PC-9 (cell line): ENCODE results near the gene FAM241B. TPM values are rescaled to one million over a fixed set of nuclear protein-coding genes. Genes with fewer than 3 reads are reported as not detected.

Source experiments
- BruUV-seq: library from RNA; stranded (reverse); fragments of 400-500 nt; replicated peaks from 2 replicates; lab custom pipeline; 2021; lab: Mats Ljungman, UMichigan
- CTCF ChIA-PET: fragments of 300-600 bp; sonication (Branson Sonifier 250); formaldehyde crosslinking; loops from one replicate; lab custom pipeline; 2022; ENCODE audit warnings: antibody characterized with exemption; lab: Charles Lee
- POLR2A ChIA-PET: fragments of 300-600 bp; sonication (Branson Sonifier 250); formaldehyde crosslinking; loops from one replicate; lab custom pipeline; 2022; ENCODE audit warnings: antibody characterized with exemption; ENCODE audit not compliant: unreplicated experiment; lab: Charles Lee
- DNase-seq, 2 experiments: peaks; one replicate each; pipeline versions ENCODE4 v3.0.0 to v3.0.0-alpha.2; 2015 to 2022; ENCODE audit warnings: mixed read lengths in 1 of 2
- H2AFZ ChIP-seq: fragments of 200-600 bp; sonication (generic); 2 replicates; pipeline ENCODE4 v1.8.1; 2017; ENCODE audit warnings: antibody characterized with exemption
- H3F3A ChIP-seq: fragments of 200-600 bp; sonication (generic); 2 replicates; pipeline ENCODE4 v1.8.1; 2017; ENCODE audit warnings: antibody characterized with exemption, mild to moderate bottlenecking, low read depth; ENCODE audit not compliant: insufficient read depth
- H3K27ac ChIP-seq: fragments of 200-600 bp; sonication (generic); 2 replicates; pipeline ENCODE4 v1.6.1; 2016; ENCODE audit warnings: mixed run types
- H3K27me3 ChIP-seq: fragments of 200-600 bp; sonication (generic); 2 replicates; pipeline ENCODE4 v1.6.1; 2016; ENCODE audit warnings: low read depth, mixed run types; ENCODE audit not compliant: insufficient read depth
- H3K36me3 ChIP-seq: fragments of 200-600 bp; sonication (generic); 2 replicates; pipeline ENCODE4 v1.6.1; 2016; ENCODE audit warnings: low read depth, mixed run types
- H3K4me1 ChIP-seq: fragments of 200-600 bp; sonication (generic); replicated peaks from 2 replicates; pipeline ENCODE4 v1.6.1; 2016; ENCODE audit warnings: mixed run types; ENCODE audit not compliant: insufficient read depth
- H3K4me2 ChIP-seq: fragments of 200-600 bp; sonication (generic); 2 replicates; pipeline ENCODE4 v1.6.1; 2017; ENCODE audit warnings: mixed run types
- H3K4me3 ChIP-seq: fragments of 200-600 bp; sonication (generic); 2 replicates; pipeline ENCODE4 v1.6.1; 2016; ENCODE audit warnings: mixed run types
- H3K79me2 ChIP-seq: fragments of 200-600 bp; sonication (generic); 2 replicates; pipeline ENCODE4 v1.6.1; 2017; ENCODE audit warnings: low read depth, mixed run types
- H3K9me2 ChIP-seq: fragments of 200-600 bp; sonication (generic); 2 replicates; pipeline ENCODE4 v1.8.1; 2017; ENCODE audit warnings: mild to moderate bottlenecking; ENCODE audit not compliant: insufficient read depth
- H3K9me3 ChIP-seq: fragments of 200-600 bp; sonication (generic); 2 replicates; pipeline ENCODE4 v1.8.1; 2016; ENCODE audit warnings: low read depth; ENCODE audit not compliant: insufficient read depth
- H4K20me1 ChIP-seq: fragments of 200-600 bp; sonication (generic); 2 replicates; pipeline ENCODE4 v1.8.1; 2017; ENCODE audit not compliant: insufficient read depth
- CTCF ChIP-seq: fragments of 200-600 bp; sonication (generic); conservative IDR thresholded peaks from 2 replicates; pipeline ENCODE4 v1.6.1; 2017; ENCODE audit warnings: mixed run types, antibody characterized with exemption, mild to moderate bottlenecking, moderate library complexity
- EZH2 ChIP-seq: fragments of 200-600 bp; sonication (generic); IDR thresholded peaks from 2 replicates; pipeline ENCODE4 v1.8.0; 2017; ENCODE audit warnings: antibody characterized with exemption, low read depth
- intact Hi-C: fragments of 100-400 bp; cut with micrococcal nuclease; formaldehyde crosslinking; loops from one replicate; pipeline ENCODE4 v1.10.0; 2022; ENCODE audit not compliant: unreplicated experiment
- total RNA-seq: library from RNA; stranded (reverse); gene quantifications from 2 replicates; pipeline ENCODE4 v1.2.3, GENCODE V29; 2021

The FAM241B gene
- total RNA-seq, 1 experiment from 2014 or later: 10.7 TPM

GRCh38 chr10:69647819-69648218 is 17.8 kb downstream of the FAM241B start:
- intact Hi-C loops: no loop called here
- no peaks in the 10 kb centered on the region for H3F3A ChIP-seq
- H3K4me3 ChIP-seq: no peak overlapping the region
- H3K9me3 ChIP-seq: no peaks in the 10 kb centered on the region
- H3K79me2 ChIP-seq: no peaks in the 10 kb centered on the region
- H3K36me3 ChIP-seq: no peaks in the 10 kb centered on the region
- no peak overlapping the region for H3K4me2 ChIP-seq
- H3K4me1 ChIP-seq: no peaks in the 10 kb centered on the region
- no peak overlapping the region for H2AFZ ChIP-seq
- no peak for TF ChIP-seq EZH2
- TF ChIP-seq CTCF: no peak
- no peak for DNase-seq
- 0 out of 2 replicates have a peak, but pooled peaks cover 3% of the 10 kb centered on the region for H4K20me1 ChIP-seq
- peaks cover 63% of the 10 kb centered on the region for H3K27me3 ChIP-seq
- H3K27ac ChIP-seq: no peak overlapping the region
- POLR2A ChIA-PET: no interaction called here
- H3K9me2 ChIP-seq: no peaks in the 10 kb centered on the region
- CTCF ChIA-PET: interaction anchor here (0.7 to 1.2 kb wide), 4 partner anchors 11 to 240 kb away, joined by 3 to 10 read pairs (median 5); no protein-coding TSS in a partner anchor
- BruUV-seq: no TSS peak

GRCh38 chr10:69648461-69648860 is 18.4 kb downstream of the FAM241B start:
- BruUV-seq: no TSS peak
- no peaks in the 10 kb centered on the region for H3K4me1 ChIP-seq
- POLR2A ChIA-PET: no interaction called here

GRCh38 chr10:69649786-69650550 is 19.9 kb downstream of the FAM241B start:
- no peaks in the 10 kb centered on the region for H3K79me2 ChIP-seq
- no peak overlapping the region for H2AFZ ChIP-seq
- TF ChIP-seq CTCF: no peak; the same call in 1 of the 2 replicates
- TF ChIP-seq EZH2: no peak
- no peak overlapping the region for H3K27ac ChIP-seq
- CTCF ChIA-PET: no interaction called here
- intact Hi-C loops: no loop called here
- H3F3A ChIP-seq: no peaks in the 10 kb centered on the region
- peaks cover 70% of the 10 kb centered on the region for H3K27me3 ChIP-seq
- DNase-seq: no peak
- no TSS peak for BruUV-seq
- no peak overlapping the region for H3K4me2 ChIP-seq
- H3K4me3 ChIP-seq: no peak overlapping the region
- H4K20me1 ChIP-seq: 0 out of 2 replicates have a peak, but pooled peaks cover 3% of the 10 kb centered on the region
- no peaks in the 10 kb centered on the region for H3K36me3 ChIP-seq
- no peaks in the 10 kb centered on the region for H3K9me3 ChIP-seq
- no peaks in the 10 kb centered on the region for H3K4me1 ChIP-seq
- H3K9me2 ChIP-seq: no peaks in the 10 kb centered on the region
- POLR2A ChIA-PET: no interaction called here

More at GRCh38 chr10:69648461-69648860, 18.4 kb downstream of the FAM241B start:
- Histone ChIP-seq H3K4me2 (no peak overlapping the region), H3K27me3 (peaks cover 64% of the 10 kb centered on the region), H2AFZ (no peak overlapping the region), H3K79me2 (no peaks in the 10 kb centered on the region), H3K36me3 (no peaks in the 10 kb centered on the region), H3K9me3 (no peaks in the 10 kb centered on the region), H3F3A (no peaks in the 10 kb centered on the region), H3K4me3 (no peak overlapping the region), H4K20me1 (0 out of 2 replicates have a peak, but pooled peaks cover 3% of the 10 kb centered on the region), H3K27ac (no peak overlapping the region), H3K9me2 (no peaks in the 10 kb centered on the region)
- intact Hi-C loops: no loop called here
- CTCF ChIA-PET: interaction anchor here (1.0 to 1.2 kb wide), 2 partner anchors 12 to 153 kb away, joined by 3 read pairs; no protein-coding TSS in a partner anchor
- DNase-seq: no peak
- no peak for TF ChIP-seq EZH2
- TF ChIP-seq CTCF: no peak
